ENCODE measurements around the gene RIMS1. TPM values are rescaled to one million over a fixed set of nuclear protein-coding genes. Genes with fewer than 3 reads are reported as not detected.

RIMS1 gene
- total and polyA plus RNA-seq, 2 of the 13 experiments (the other 11 are each of a cell fraction or from before 2014, with no cell fraction given): not detected

DNA sequence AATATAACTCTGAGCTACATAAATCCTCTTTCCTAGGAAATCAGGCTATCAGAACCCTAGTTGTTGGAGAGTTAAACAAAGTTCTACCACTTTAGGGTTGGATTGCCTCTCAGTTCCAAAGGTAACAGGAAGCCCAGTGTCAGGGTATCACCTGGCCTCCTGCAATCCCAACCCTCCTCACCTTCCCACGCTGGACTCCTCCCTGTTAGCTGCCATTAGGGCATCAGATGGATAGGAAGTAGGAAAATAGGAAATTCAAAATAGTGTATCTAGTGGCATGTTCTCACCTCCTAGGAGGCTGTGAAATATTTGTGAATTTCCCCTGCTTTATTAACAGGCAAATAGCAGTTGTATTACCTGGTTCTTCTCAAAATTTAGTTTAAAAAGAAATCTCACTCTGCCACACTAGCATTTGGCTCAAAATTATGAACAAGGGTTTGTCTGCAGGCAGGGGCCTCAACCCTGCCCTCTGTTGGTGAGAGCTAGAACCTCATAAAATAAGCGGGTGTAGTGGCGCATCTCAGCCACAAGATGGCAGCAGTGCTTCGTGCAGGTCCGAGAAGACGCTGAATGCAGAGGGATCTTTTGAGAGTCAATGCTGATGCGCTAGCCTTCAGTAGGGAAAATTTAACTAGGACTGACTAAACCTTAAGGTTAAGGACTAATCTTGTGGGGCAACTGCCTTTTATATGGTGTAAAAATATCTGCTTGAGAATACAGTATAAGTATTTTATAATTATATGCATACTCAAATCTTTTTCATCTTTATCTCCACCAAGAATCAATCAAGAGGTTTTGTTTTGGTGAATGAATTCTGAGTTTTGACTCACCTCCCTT is 525.7 kb downstream of the RIMS1 start (continued):
- TF ChIP-seq NR2C2 (CRISPR knock-in tag; IDR thresholded peaks at IDR 0.05; ENCODE audit: borderline replicate concordance) (no peak), RXRA (CRISPR knock-in tag; IDR thresholded peaks at IDR 0.05) (no peak), ZNF770 (CRISPR knock-in tag; IDR thresholded peaks at IDR 0.05) (no peak), GABPB1 (CRISPR knock-in tag; IDR thresholded peaks at IDR 0.05) (0 out of 2 replicates have a peak, but pooled peaks have one; percentile 16), FIP1L1 (IDR thresholded peaks at IDR 0.05; ENCODE audit: borderline replicate concordance, insufficient read depth, low read depth, low read length) (no peak), HOXA3 (CRISPR knock-in tag; IDR thresholded peaks at IDR 0.05) (0 out of 2 replicates have a peak, but pooled peaks have one; percentile 19), ZNF709 (CRISPR knock-in tag; IDR thresholded peaks at IDR 0.05) (no peak), MYC (CRISPR knock-in tag; IDR thresholded peaks at IDR 0.05; ENCODE audit: borderline replicate concordance) (no peak), LBX2 (CRISPR knock-in tag; IDR thresholded peaks at IDR 0.05; ENCODE audit: borderline replicate concordance) (no peak), MED1 (CRISPR knock-in tag; IDR thresholded peaks at IDR 0.05) (peak; percentile 32; the same call in 1 of the 2 replicates), SMAD3 (CRISPR knock-in tag; IDR thresholded peaks at IDR 0.05) (0 out of 2 replicates have a peak, but pooled peaks have one; percentile 44), DPF2 (CRISPR knock-in tag; IDR thresholded peaks at IDR 0.05; ENCODE audit: borderline replicate concordance, low read depth) (no peak), ZSCAN9 (CRISPR knock-in tag; IDR thresholded peaks at IDR 0.05; ENCODE audit: borderline replicate concordance) (0 out of 2 replicates have a peak, but pooled peaks have one; percentile 37), GATAD2A (CRISPR knock-in tag; IDR thresholded peaks at IDR 0.05) (0 out of 2 replicates have a peak, but pooled peaks have one; percentile 42), ZNF672 (CRISPR knock-in tag; IDR thresholded peaks at IDR 0.05) (no peak), ZMYM2 (CRISPR knock-in tag; IDR thresholded peaks at IDR 0.05) (no peak), ZNF121 (CRISPR knock-in tag; IDR thresholded peaks at IDR 0.05) (no peak), TCF7 (IDR thresholded peaks at IDR 0.05; ENCODE audit: low read depth) (no peak), RCOR2 (CRISPR knock-in tag; IDR thresholded peaks at IDR 0.05) (no peak), NCOR1 (IDR thresholded peaks at IDR 0.05; ENCODE audit: borderline replicate concordance, low read length) (no peak), ZNF713 (CRISPR knock-in tag; IDR thresholded peaks at IDR 0.05) (no peak)
- TF ChIP-seq, protein P1, sequence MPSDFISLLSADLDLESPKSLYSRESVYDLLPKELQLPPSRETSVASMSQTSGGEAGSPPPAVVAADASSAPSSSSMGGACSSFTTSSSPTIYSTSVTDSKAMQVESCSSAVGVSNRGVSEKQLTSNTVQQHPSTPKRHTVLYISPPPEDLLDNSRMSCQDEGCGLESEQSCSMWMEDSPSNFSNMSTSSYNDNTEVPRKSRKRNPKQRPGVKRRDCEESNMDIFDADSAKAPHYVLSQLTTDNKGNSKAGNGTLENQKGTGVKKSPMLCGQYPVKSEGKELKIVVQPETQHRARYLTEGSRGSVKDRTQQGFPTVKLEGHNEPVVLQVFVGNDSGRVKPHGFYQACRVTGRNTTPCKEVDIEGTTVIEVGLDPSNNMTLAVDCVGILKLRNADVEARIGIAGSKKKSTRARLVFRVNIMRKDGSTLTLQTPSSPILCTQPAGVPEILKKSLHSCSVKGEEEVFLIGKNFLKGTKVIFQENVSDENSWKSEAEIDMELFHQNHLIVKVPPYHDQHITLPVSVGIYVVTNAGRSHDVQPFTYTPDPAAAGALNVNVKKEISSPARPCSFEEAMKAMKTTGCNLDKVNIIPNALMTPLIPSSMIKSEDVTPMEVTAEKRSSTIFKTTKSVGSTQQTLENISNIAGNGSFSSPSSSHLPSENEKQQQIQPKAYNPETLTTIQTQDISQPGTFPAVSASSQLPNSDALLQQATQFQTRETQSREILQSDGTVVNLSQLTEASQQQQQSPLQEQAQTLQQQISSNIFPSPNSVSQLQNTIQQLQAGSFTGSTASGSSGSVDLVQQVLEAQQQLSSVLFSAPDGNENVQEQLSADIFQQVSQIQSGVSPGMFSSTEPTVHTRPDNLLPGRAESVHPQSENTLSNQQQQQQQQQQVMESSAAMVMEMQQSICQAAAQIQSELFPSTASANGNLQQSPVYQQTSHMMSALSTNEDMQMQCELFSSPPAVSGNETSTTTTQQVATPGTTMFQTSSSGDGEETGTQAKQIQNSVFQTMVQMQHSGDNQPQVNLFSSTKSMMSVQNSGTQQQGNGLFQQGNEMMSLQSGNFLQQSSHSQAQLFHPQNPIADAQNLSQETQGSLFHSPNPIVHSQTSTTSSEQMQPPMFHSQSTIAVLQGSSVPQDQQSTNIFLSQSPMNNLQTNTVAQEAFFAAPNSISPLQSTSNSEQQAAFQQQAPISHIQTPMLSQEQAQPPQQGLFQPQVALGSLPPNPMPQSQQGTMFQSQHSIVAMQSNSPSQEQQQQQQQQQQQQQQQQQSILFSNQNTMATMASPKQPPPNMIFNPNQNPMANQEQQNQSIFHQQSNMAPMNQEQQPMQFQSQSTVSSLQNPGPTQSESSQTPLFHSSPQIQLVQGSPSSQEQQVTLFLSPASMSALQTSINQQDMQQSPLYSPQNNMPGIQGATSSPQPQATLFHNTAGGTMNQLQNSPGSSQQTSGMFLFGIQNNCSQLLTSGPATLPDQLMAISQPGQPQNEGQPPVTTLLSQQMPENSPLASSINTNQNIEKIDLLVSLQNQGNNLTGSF (CRISPR knock-in tag; IDR thresholded peaks at IDR 0.05): no peak

All from HepG2 (cell line).